ENCODE measurements around the gene UNC13C. TPM values are rescaled to one million over a fixed set of nuclear protein-coding genes. Genes with fewer than 3 reads are reported as not detected.

UNC13C gene
- total RNA-seq, 2 experiments from 2014 or later: not detected

DNA sequence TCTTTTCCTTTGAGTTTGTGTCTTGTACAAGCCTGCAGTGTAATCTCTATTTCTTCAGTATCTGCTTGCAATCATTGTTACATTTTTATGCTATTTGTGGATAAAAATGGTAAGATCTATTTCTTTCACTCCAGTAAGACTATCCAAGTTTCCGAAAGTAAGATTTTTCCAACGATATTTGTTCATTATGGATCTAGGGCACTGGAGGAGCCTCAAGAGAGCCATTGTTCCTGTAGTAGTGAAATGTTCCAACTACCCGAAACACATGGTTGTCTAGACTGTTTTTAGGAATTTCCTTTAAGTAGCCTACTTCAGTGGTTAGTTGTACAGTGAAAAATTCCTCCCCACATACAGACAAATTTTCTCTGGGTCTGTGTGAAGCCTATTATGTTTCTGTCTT lies 621.1 kb downstream of the UNC13C start:
- TF ChIP-seq EZH2phosphoT487 (IDR thresholded peaks at IDR 0.05; ENCODE audit: borderline replicate concordance, low read depth, low read length): no peak
- TF ChIP-seq, protein P1, sequence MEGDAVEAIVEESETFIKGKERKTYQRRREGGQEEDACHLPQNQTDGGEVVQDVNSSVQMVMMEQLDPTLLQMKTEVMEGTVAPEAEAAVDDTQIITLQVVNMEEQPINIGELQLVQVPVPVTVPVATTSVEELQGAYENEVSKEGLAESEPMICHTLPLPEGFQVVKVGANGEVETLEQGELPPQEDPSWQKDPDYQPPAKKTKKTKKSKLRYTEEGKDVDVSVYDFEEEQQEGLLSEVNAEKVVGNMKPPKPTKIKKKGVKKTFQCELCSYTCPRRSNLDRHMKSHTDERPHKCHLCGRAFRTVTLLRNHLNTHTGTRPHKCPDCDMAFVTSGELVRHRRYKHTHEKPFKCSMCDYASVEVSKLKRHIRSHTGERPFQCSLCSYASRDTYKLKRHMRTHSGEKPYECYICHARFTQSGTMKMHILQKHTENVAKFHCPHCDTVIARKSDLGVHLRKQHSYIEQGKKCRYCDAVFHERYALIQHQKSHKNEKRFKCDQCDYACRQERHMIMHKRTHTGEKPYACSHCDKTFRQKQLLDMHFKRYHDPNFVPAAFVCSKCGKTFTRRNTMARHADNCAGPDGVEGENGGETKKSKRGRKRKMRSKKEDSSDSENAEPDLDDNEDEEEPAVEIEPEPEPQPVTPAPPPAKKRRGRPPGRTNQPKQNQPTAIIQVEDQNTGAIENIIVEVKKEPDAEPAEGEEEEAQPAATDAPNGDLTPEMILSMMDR (conservative IDR thresholded peaks at IDR 0.05; ENCODE audit: low read length): no peak
- no peak overlapping the region for H3K4me2 ChIP-seq (ENCODE audit: low read length)
- intact Hi-C loops (cut with micrococcal nuclease; ENCODE audit: unreplicated experiment): no loop called here
- H4K20me1 ChIP-seq (ENCODE audit: insufficient read depth, low read length): no peaks in the 10 kb centered on the region
- ChIA-PET POLR2A (no interaction called here), CTCF (ENCODE audit: unreplicated experiment) (no interaction called here)
- no peak overlapping the region for H3K27ac ChIP-seq (ENCODE audit: low read depth, low read length, poor library complexity, severe bottlenecking)
- H3K36me3 ChIP-seq (ENCODE audit: insufficient read depth, low read length): no peaks in the 10 kb centered on the region
- H2AFZ ChIP-seq (ENCODE audit: low read length): no peak overlapping the region
- no peak overlapping the region for H3K4me3 ChIP-seq (ENCODE audit: low read depth, low read length, poor library complexity, severe bottlenecking)
- no TSS peak for BruUV-seq (replicated peaks)
- no peak for DNase-seq (ENCODE audit: low spot score)
- no peaks in the 10 kb centered on the region for H3K9me3 ChIP-seq (ENCODE audit: low read length)
- H3K9me2 ChIP-seq (ENCODE audit: insufficient read depth, low read length): no peaks in the 10 kb centered on the region
- no peaks in the 10 kb centered on the region for H3K4me1 ChIP-seq (ENCODE audit: insufficient read depth, low read length, poor library complexity, severe bottlenecking)
- no peaks in the 10 kb centered on the region for H3K79me2 ChIP-seq (ENCODE audit: insufficient read depth, low read depth, low read length)

DNA sequence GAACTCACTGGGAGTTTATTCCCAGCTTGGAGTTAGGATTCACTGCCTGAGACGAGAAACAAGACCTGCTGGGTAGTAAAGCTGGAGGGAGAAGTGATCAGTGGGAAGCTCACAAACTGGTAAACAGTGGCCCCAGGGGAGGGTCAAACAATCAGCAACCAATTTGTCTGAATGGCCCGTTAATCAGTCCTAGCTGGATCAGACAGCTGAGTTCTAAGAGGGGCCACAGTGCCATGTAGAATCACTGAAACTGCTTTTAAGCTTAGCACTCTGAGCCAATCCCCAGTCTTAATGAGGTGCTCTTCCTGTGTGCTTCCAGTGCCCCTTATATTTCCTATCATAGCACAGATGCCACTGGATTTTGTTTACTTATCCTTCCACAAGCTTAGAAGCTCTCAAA lies 626.8 kb downstream of the UNC13C start:
- H3K9me2 ChIP-seq (ENCODE audit: insufficient read depth, low read length): no peaks in the 10 kb centered on the region
- TF ChIP-seq EZH2phosphoT487 (IDR thresholded peaks at IDR 0.05; ENCODE audit: borderline replicate concordance, low read depth, low read length): no peak
- TF ChIP-seq, protein P1 (conservative IDR thresholded peaks at IDR 0.05; ENCODE audit: low read length): no peak

DNA sequence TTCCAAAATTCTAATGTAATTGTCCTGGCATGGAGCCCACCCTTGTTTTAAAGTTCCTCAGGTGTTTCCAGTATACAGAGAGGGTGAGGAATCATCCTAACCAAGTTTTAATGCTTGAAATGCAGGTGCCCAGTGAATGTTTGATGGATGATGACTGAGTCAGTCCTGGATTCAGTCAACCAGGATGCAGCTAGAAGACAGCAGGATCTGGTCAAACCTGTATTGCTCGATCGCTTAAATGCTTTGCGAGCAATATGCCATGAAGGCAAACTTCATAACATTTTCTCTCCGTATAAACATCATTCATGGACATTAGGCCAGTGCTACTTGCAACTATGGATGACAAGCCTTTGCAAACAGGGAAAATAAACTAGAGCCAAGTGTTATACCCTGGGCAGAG lies 627.3 kb downstream of the UNC13C start:
- H2AFZ ChIP-seq (ENCODE audit: low read length): no peak overlapping the region
- ChIA-PET POLR2A (interaction anchor here (0.6 kb wide), 1 partner anchor 199 kb away, joined by 3 read pairs; no protein-coding TSS in a partner anchor), CTCF (ENCODE audit: unreplicated experiment) (no interaction called here)
- H3K4me1 ChIP-seq (ENCODE audit: insufficient read depth, low read length, poor library complexity, severe bottlenecking): no peaks in the 10 kb centered on the region
- no peak overlapping the region for H3K4me3 ChIP-seq (ENCODE audit: low read depth, low read length, poor library complexity, severe bottlenecking)
- no peaks in the 10 kb centered on the region for H3K79me2 ChIP-seq (ENCODE audit: insufficient read depth, low read depth, low read length)
- no peaks in the 10 kb centered on the region for H4K20me1 ChIP-seq (ENCODE audit: insufficient read depth, low read length)
- no peaks in the 10 kb centered on the region for H3K36me3 ChIP-seq (ENCODE audit: insufficient read depth, low read length)
- no peaks in the 10 kb centered on the region for H3K9me3 ChIP-seq (ENCODE audit: low read length)
- H3K4me2 ChIP-seq (ENCODE audit: low read length): no peak overlapping the region
- DNase-seq (ENCODE audit: low spot score): no peak
- H3K9me2 ChIP-seq (ENCODE audit: insufficient read depth, low read length): no peaks in the 10 kb centered on the region
- no peak for TF ChIP-seq EZH2phosphoT487 (IDR thresholded peaks at IDR 0.05; ENCODE audit: borderline replicate concordance, low read depth, low read length)
- TF ChIP-seq, protein P1 (conservative IDR thresholded peaks at IDR 0.05; ENCODE audit: low read length): no peak
- no peak overlapping the region for H3K27ac ChIP-seq (ENCODE audit: low read depth, low read length, poor library complexity, severe bottlenecking)
- no TSS peak for BruUV-seq (replicated peaks)
- intact Hi-C loops (cut with micrococcal nuclease; ENCODE audit: unreplicated experiment): no loop called here

More for the DNA sequence above, 626.8 kb downstream of the UNC13C start:
- Histone ChIP-seq H4K20me1 (ENCODE audit: insufficient read depth, low read length) (no peaks in the 10 kb centered on the region), H3K27ac (ENCODE audit: low read depth, low read length, poor library complexity, severe bottlenecking) (no peak overlapping the region), H3K79me2 (ENCODE audit: insufficient read depth, low read depth, low read length) (no peaks in the 10 kb centered on the region), H3K9me3 (ENCODE audit: low read length) (no peaks in the 10 kb centered on the region), H3K4me1 (ENCODE audit: insufficient read depth, low read length, poor library complexity, severe bottlenecking) (no peaks in the 10 kb centered on the region), H3K36me3 (ENCODE audit: insufficient read depth, low read length) (no peaks in the 10 kb centered on the region), H3K4me3 (ENCODE audit: low read depth, low read length, poor library complexity, severe bottlenecking) (no peak overlapping the region), H2AFZ (ENCODE audit: low read length) (no peak overlapping the region), H3K4me2 (ENCODE audit: low read length) (no peak overlapping the region)
- DNase-seq (ENCODE audit: low spot score): no peak
- CTCF ChIA-PET (ENCODE audit: unreplicated experiment): no interaction called here
- intact Hi-C loops (cut with micrococcal nuclease; ENCODE audit: unreplicated experiment): no loop called here
- no TSS peak for BruUV-seq (replicated peaks)
- POLR2A ChIA-PET: interaction anchor here (0.6 to 1.0 kb wide), 2 partner anchors 11 to 199 kb away, joined by 3 read pairs; no protein-coding TSS in a partner anchor

Data from OCI-LY7 (cell line).